ENCODE data around the gene TRMT2A.

Gene TRMT2A

DNA sequence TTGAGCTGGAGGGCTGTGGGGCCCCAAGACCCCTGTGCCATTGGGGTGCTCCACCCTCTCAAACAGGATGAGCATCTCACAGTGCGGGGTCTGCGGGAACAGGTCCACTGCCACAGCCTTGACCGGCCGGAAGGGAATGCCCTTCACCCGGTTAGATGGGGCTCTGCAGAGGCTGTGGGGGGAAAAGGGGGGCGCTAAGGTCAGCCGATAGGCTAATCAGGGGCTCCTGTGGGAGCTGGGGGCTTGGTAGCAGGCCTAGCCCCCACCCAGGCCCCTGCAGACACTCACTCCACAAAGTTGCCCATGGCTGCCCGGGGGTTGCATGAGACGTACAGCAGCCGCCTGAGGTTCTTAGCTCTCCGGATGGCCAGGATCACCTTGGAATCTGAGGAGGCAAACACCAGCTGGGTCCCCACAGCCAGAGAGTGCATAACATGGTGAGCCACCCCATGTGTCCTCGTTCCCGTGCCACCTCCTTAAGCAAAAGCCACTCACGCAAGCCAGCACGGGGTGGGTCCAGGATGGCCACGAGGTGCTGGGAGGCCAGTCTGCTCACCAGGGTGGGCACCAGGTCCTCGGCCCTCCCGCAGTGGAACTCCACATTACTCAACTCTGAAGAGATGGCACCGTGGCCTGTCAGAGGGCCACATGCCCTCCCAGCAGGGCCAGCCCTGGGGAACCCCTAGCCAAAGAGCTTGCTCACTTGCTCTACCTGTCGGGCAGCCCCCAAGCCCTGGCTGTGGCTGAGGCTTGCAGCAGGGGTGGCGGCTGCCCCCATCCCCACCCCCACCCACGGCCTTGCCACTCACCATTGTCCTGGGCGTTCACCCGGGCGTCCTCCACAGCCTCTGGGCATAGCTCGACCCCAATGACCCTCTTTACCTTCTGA lies 4.2 kb downstream of the TRMT2A start:
- H3K9ac ChIP-seq (ENCODE audit: low read length) = no peak overlapping the region

DNA sequence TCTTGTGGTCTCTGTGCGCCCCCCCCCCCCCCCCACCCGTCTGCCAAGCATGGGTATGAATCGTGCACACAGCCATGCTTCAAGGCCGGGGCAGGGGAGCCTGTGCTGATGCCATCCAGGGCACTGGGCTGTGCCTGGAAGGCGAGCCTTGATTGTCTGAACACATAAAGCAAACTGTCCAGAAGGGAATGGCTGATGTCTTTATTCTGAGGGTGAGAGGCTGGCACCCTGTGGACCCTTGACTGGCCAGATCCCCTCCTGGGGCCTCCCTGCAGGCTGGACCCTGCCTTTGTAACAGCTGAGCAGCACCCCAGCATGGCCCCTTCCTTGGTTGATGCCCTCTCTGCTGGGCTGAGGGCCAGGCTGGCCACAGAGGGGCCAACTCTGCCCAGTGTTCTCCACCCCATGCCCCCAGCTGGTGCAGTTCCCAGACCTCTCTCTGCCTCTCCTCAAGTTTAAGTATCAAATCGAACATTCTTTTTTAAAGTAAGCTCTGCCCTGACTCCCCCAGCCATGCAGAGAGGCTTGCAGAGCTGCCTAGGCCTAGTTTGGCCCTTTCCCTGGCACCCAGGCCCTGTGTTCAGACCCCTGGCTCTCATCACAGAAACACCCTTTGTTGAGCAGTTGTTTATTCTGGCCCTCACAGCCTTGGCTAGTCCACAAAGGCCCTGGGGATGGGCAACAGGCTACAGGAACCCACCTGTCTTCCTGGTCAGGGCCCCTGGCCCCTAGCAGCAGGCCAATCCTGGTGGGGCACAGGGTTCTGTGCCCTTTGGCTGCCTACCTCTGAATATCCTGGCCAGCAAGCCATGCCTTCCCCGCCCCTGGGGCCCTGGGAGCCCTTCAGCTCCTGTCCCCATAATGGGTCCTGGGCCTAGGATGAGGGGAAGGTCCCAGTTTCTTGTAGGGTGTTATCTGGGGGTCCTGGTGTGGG lies 5.1 kb downstream of the TRMT2A start:
- Histone ChIP-seq H3K79me2 (ENCODE audit: low read length) (peaks cover 34% of the 10 kb centered on the region), H3K4me2 (ENCODE audit: low read length) (no peak overlapping the region), H4K20me1 (ENCODE audit: insufficient read depth, low read length) (0 out of 2 replicates have a peak, but pooled peaks cover 3% of the 10 kb centered on the region), H3K27me3 (ENCODE audit: low read depth, low read length) (no peaks in the 10 kb centered on the region), H3K9ac (ENCODE audit: low read length) (no peak overlapping the region), H3K9me3 (ENCODE audit: insufficient read depth, low read length) (no peaks in the 10 kb centered on the region), H3K27ac (ENCODE audit: low read length) (no peak overlapping the region), H3K4me3 (ENCODE audit: low read length) (no peak overlapping the region), H2AFZ (ENCODE audit: low read depth, low read length) (no peak overlapping the region), H3K36me3 (replicated peaks; ENCODE audit: low read depth, low read length) (peaks cover 76% of the 10 kb centered on the region), H3K4me1 (ENCODE audit: low read length) (peaks cover 8% of the 10 kb centered on the region)
- TF ChIP-seq CTCF (IDR thresholded peaks at IDR 0.05; ENCODE audit: low read depth, low read length) = no peak
- TF ChIP-seq EZH2phosphoT487 (IDR thresholded peaks at IDR 0.05; ENCODE audit: low read depth) = no peak

More for the DNA sequence above, 4.2 kb downstream of the TRMT2A start:
- Histone ChIP-seq H3K9me3 (ENCODE audit: insufficient read depth, low read length) (no peaks in the 10 kb centered on the region), H3K4me2 (ENCODE audit: low read length) (no peak overlapping the region), H3K27ac (ENCODE audit: low read length) (no peak overlapping the region), H3K27me3 (ENCODE audit: low read depth, low read length) (no peaks in the 10 kb centered on the region), H3K4me1 (ENCODE audit: low read length) (peaks cover 8% of the 10 kb centered on the region), H3K79me2 (ENCODE audit: low read length) (peaks cover 39% of the 10 kb centered on the region), H2AFZ (ENCODE audit: low read depth, low read length) (no peak overlapping the region), H4K20me1 (ENCODE audit: insufficient read depth, low read length) (0 out of 2 replicates have a peak, but pooled peaks cover 3% of the 10 kb centered on the region), H3K4me3 (ENCODE audit: low read length) (no peak overlapping the region), H3K36me3 (replicated peaks; ENCODE audit: low read depth, low read length) (peaks cover 68% of the 10 kb centered on the region)
- TF ChIP-seq CTCF (IDR thresholded peaks at IDR 0.05; ENCODE audit: low read depth, low read length) (no peak), EZH2phosphoT487 (IDR thresholded peaks at IDR 0.05; ENCODE audit: low read depth) (no peak)

- Histone ChIP-seq H3K36me3 (replicated peaks; ENCODE audit: low read depth, low read length) (peaks cover 80% of the 10 kb centered on the region), H2AFZ (ENCODE audit: low read depth, low read length) (no peak overlapping the region), H3K79me2 (ENCODE audit: low read length) (peaks cover 26% of the 10 kb centered on the region), H3K27ac (ENCODE audit: low read length) (no peak overlapping the region), H3K9me3 (ENCODE audit: insufficient read depth, low read length) (no peaks in the 10 kb centered on the region), H3K4me3 (ENCODE audit: low read length) (no peak overlapping the region), H3K27me3 (ENCODE audit: low read depth, low read length) (no peaks in the 10 kb centered on the region), H4K20me1 (ENCODE audit: insufficient read depth, low read length) (0 out of 2 replicates have a peak, but pooled peaks cover 3% of the 10 kb centered on the region), H3K9ac (ENCODE audit: low read length) (no peak overlapping the region), H3K4me1 (ENCODE audit: low read length) (peaks cover 8% of the 10 kb centered on the region), H3K4me2 (ENCODE audit: low read length) (no peak overlapping the region)
- no peak for TF ChIP-seq EZH2phosphoT487 (IDR thresholded peaks at IDR 0.05; ENCODE audit: low read depth)
- peak; percentile 46 for TF ChIP-seq CTCF (IDR thresholded peaks at IDR 0.05; ENCODE audit: low read depth, low read length)
These were observed 5.9 kb downstream of the TRMT2A start for GRCh38 chr22:20111045-20111688.
